CD4-positive, alpha-beta T cell treated with Interleukin-17A for 1 hour (primary cell): ENCODE data around the gene MFSD6.
"Not testable (repeated sequence)": the region's sequence is repeated elsewhere in the genome, so short reads cannot be mapped to it uniquely, and the experiment has no call there.

Source experiments
- DNase-seq: peaks from one replicate; pipeline ENCODE4 v3.0.0-alpha.2; 2020

The MFSD6 gene

GRCh38 chr2:190505696-190506095, 97.5 kb downstream of the MFSD6 start:
- no peak for DNase-seq

DNA sequence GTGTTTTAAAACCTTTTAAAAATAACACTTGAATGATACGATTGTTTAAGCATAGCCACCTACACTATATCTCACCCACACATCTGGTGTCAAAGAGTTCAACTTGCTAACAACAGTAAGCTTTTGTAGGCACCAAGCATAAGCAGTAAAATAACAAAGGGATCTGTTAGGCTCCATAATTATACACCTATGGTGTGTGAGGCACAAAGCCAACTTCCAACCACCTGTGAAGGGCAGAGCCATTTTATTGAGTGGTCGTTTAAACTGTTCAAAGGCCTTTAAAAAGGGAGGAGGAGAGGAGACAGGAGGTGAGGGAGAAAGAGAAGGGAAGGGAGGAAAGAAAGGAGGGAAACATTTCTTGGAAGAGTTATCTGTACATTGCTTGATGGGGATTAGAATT, 98.5 kb downstream of the MFSD6 start:
- DNase-seq, result no peak

GRCh38 chr2:190507135-190507534, 99.0 kb downstream of the MFSD6 start:
- DNase-seq, result no peak

- not testable (repeated sequence) for DNase-seq
Measured at GRCh38 chr2:190509895-190510294, 101.7 kb downstream of the MFSD6 start.

DNA sequence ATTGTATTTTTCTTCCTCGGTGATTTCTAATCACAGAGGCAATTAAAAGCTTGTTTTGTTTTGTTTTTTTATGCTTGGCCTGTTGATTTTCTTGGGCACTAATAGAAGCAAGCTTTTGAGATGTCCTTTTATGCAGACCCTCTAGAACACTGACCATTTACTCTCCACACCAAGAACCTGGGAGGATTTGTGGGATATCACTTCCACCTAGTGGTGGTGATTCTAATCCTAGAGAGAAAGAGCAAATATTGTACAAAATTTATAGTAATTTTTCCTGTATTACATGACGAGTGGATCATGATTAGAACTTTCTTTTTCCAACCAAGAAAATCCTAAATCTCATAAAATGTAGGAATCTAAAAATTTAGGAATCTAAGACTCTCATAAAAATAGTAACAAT, 102.9 kb downstream of the MFSD6 start:
- no peak for DNase-seq

DNA sequence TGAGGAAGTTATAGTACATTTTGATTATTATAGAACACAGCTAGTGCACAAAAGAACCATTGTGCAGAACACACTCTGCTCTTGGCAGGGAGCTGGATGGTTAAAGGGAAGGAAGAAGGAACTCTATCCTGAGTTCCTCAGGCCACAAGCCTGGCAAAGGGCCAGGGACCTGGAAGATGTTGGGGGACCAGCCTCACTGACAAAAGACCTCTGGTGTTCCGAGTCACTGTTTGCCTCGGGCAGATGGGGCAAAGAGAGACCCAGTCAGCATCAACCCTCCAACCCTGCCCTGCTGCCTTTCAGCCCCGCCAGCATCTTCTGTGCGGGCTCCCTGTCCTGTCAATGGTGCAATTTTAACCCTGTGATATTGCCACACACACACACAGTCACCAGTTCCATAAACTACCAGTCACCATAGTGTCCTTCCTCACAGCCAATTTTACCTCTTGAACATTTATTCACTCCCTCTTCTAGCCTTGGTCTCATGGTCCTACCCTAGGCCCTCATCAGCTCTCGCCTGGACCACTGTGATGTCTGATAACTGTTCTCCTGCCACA, 104.5 kb downstream of the MFSD6 start:
- DNase-seq, result no peak

DNA sequence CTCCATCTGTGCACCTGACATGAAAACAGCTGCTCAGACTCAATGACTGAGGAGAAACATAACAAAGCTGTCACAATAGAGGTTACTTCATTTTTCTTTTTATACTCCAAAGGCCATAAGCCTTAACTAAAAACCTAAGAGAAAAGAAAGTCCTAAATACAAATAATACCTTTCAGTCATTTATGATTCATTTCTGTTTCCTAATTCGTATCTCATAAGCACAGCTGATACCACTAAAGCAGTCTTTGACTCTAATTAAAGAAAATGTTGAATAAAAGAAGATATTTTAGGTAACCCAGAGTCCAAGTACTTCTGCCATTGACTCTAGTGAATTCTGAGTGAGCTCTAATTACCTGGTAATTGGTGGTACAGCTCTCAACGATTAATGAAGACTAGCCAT, 105.7 kb downstream of the MFSD6 start:
- no peak for DNase-seq

DNA sequence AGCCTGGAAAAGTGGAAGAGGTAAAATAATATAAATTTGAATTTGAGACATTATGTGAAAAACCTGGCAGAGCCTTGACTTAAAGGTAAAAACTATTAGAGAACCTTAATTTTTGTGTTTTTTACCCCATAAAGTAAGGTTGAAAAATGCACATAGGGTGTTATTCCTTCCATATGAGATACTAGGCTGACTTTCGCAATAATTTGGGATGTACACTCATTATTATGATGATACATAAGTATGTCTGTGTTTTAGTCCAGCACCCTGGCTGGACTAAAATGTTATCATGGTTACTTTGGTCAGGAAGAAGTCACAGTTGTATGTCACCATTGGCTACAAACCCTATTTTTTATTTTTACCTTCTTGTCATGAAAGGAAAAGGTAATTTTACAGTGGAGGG, 106.5 kb downstream of the MFSD6 start:
- no peak for DNase-seq

DNA sequence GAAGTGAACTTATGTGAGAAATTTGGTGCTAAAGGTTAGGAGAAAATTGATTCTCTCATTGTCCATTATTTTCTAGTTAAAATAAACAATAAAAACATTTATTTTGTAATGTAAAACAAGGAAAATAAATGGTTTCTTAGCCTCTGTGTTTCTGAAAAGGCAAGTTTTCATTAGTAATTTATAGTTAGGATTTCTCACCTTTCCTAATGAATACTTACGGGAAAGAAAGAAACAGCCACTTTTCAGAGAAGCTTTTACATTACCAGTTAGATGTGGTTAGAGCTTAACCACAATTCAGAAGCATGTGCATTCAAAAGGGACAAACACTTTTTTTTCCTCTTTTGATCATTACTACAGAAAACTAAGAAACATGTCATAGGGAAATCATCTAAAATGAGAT, 107.5 kb downstream of the MFSD6 start:
- peak; percentile 48 for DNase-seq

- DNase-seq, result no peak
Measured at GRCh38 chr2:190517468-190517867, 109.3 kb downstream of the MFSD6 start.

- peak; percentile 31 for DNase-seq
Measured at GRCh38 chr2:190519975-190520767, 112.0 kb downstream of the MFSD6 start.

DNA sequence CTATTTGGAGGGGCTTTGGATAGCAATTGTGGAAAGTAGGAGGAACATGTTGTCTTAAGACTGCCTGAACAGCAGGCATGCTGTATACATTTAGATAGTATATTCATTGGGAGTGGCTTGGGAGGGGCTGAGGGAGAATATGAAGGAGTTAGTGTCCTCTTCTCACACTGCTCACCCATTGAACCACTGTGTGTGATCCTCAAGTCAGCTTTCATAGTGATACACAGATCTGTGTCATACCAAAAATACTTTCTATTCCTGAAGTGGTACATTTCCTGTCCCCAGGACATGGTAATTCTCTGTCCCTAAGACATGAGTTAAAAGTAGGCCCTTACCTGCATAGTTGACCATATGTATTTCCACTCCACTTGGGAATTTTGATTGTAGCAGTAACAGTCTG, 116.8 kb downstream of the MFSD6 start:
- no peak for DNase-seq

DNA sequence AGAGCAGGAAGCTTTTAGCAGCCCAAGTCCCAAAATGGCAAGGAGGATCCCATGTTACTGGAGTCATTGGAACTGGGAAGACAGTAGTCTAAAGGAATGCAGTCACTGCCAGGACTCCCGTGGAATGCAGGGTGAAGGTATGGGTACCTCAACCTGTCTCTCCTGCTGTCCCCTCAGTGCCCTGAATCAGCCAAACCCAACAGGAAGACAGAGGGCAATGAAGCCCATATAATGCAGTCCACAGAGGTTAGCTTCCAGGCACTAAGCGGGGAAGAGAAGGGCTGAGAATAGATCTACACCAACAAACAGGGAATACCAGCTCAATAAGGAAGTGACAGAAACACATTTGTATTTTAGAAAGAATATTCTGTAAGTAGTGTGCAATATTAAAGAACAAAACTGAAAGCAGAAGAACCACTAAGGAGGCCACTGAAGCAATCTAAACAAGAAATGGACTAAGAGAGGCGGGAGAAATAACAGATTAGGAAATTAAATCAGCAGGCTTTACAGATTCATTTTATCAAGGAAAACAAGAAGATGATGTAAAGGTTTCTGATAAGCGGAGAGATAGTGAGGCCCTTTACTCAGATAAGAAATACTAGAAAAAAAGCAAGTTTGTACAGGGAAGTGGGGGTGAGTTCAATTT, 118.1 kb downstream of the MFSD6 start:
- DNase-seq, result no peak

DNA sequence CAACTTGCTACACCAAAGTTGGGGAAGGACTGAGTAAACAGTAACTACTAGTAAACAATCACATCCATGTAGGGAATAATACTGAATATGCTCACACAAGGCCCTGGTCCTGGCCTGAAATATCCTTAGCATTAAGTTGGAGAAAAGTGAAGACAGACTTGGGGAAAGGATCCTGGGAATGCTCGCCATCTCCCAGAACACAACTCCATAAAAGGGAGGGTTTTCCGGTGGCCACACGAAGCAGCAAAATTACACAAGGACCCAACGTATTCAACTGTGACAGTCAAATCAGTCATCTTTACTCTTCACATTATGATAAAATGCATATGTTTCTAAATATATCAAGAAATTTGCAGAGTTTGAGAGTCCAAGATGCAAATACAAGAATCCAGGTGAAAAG, 119.1 kb downstream of the MFSD6 start:
- DNase-seq, result no peak

GRCh38 chr2:190527918-190528317, 119.8 kb downstream of the MFSD6 start:
- no peak for DNase-seq

GRCh38 chr2:190528521-190529001, 120.4 kb downstream of the MFSD6 start:
- no peak for DNase-seq

- DNase-seq, result no peak
Measured at GRCh38 chr2:190529486-190530247, 121.5 kb downstream of the MFSD6 start.

- no peak for DNase-seq
Measured at GRCh38 chr2:190530248-190530900, 122.2 kb downstream of the MFSD6 start.

DNA sequence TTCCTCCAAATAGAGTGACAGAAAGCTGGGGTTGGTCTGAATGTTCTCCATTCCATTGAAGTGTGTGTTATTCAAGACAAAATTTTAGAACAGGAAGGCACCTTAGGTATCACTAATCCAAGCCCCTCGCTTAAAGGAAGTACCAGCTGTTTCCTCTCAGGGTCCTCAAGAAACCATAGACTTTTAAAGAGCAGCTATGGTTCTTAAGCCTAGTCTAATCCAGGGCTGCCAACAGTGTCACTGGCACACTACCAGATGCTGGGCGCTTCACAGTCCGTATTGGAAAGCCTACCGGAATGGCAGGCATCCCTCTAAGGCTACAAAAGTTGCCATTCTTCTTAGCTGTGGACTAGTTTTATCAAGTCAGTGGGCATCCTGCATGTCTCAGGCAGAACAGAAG, 124.4 kb downstream of the MFSD6 start:
- no peak for DNase-seq

DNA sequence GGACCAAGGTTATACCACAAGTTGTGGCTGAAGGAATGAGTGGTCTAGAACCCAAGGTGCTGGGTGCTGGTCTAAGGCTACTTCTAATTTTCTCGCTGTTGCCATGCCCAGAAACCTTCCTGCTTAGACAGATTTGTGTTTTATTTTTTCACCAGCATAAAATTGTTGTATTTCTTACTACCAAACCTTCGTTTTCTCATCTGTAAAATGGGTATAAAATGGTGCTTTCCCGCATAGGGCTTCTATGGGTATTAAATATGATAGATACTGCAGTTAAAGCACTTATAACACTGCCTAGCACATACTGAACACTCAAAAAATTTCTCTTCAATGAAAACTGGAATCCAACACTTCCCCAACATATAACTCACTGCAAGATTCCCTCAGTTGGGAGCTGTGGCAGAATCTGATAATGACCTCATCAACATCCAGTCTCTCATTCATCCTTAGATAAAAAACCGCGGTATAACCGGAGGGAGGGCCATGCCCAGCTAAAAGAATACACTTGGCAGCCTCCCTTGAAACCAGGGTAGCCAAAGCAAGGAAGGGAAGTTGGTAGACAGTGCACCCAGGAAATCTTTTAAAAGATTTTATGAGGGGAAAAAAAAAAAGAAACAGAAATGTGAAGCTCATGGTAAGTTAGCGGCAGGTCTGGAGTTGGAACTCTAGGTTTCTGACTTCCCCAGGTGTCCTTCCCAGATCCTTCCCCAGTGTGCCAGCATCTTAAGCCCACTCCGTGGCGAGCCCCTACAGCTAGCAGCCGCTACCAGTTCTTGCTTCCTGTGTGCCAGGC, 125.2 kb downstream of the MFSD6 start:
- no peak for DNase-seq

DNA sequence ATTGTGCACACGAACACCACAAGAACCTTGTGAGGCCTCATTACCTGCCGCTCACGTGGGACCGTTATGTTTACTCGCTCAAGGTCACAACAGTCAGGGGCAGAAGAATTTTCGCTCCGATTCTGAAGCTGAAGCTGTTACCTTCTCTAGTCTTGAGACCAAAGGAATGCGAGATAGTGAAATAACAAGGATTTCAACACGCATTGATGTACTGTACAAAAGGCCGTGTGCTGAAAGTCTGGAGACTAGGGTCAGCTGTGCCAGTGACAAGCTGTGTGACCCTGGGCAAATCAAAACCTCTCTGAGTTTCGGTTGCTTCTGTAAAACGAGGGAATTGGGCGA, 125.8 kb downstream of the MFSD6 start:
- peak; percentile 73 for DNase-seq
